SK-N-MC (cell line): ENCODE measurements around the gene KRTAP10-9.

Source experiments
- EZH2 ChIP-seq: fragments of 200-600 bp; sonication (generic); IDR thresholded peaks from one replicate; pipeline ENCODE4 v1.6.1; 2017; ENCODE audit warnings: antibody characterized with exemption
- FOXP2 ChIP-seq: optimal IDR thresholded peaks from 2 replicates; pipeline ENCODE3; 2011; ENCODE audit warnings: mild to moderate bottlenecking, moderate library complexity; ENCODE audit not compliant: insufficient read depth; ENCODE audit errors: extremely low read length, control extremely low read depth
- POLR2AphosphoS5 ChIP-seq: IDR thresholded peaks from 2 replicates; pipeline ENCODE4 v1.6.1; 2012; ENCODE audit warnings: mild to moderate bottlenecking, low read depth, low read length, borderline replicate concordance

DNA sequence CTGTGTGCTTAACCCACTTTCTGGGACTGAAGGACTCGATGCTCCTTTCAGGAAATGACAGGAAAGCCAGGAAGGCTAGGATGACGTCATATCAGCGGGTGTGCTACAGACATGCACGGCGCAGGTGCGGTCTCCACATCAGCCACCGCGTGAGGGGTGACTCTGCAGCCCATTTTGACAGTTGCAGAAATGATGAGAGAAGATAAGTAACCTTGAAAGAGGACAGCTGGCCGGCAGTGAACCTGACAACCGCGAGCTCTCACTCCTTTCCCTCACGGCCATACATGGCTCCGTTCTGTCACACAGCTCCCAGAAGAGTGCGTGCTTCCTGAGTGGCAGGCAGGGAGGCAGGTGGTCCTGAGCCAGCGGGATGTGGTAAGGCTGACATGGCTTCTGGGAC, 44.8 kb upstream of the KRTAP10-9 start:
- TF ChIP-seq POLR2AphosphoS5 = no peak
- TF ChIP-seq EZH2 = no peak
- TF ChIP-seq FOXP2 = no peak
